GM18909 (cell line): ENCODE measurements around the gene PRL.
A peak's percentile ranks its signal among the peaks of the same experiment; 100 is the strongest.

ENCODE experiments used
- ATAC-seq: cut with Tn5 transposase; IDR thresholded peaks from one replicate; pipeline ENCODE4 v1.9.1; 2021; ENCODE audit warnings: mild to moderate bottlenecking; ENCODE audit not compliant: unreplicated experiment, poor library complexity

The PRL gene

DNA sequence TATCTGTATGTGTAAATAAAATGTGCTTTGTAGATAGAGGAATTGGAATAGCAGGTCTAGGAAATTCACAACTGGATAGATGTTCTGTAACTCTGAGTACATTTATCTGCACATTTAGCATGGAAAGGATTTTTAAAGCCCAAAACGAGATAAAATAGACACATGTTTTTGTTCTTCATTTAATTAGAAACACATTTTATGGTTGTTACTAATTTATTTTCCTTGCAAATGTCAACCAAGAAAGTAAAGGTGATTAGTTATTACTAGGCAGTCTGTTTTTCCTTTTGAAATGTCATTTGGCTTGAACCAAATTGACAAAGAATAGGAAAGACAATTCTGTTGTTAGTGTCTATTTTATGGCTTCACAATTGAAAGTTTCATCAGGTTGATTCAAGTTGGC, 769 bp downstream of the PRL start:
- ATAC-seq, result no peak

DNA sequence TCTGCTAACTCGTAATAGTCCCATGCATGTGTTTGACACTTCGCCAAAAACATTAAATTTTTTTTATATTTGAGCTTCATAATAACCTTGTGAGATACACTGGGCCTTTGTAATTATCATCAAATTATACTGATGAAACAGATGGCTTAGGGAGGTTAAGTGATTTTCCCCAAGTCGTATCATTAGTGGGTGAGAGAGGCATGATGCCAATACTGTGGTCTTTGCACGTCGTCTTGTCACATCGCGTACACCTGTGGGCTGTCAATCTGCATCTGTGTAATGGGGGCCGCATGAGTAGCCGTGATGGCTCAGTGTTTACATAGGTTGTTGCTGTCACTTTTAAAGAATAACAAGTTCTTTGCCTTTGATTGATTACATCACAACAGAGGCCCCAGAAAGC, 1.7 kb downstream of the PRL start:
- ATAC-seq, result no peak

DNA sequence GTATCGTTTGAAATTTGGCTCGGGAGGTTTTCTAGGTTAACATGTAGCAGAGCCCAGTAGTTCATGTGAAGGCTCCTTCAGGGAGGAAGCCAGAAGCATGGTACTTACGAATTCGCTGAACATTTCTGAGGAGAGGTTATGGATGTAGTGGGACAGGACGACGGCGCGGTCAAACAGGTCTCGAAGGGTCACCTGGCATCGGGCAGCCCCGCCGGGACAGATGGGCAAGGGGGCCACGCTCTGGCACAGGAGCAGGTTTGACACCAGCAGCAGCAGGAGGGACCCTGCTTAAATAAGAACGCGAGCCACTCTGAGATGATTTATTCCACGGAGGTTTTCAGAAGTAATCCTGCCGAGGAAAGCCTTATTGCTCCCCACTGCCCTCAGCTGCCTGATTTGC, 2.5 kb downstream of the PRL start:
- ATAC-seq, result no peak

DNA sequence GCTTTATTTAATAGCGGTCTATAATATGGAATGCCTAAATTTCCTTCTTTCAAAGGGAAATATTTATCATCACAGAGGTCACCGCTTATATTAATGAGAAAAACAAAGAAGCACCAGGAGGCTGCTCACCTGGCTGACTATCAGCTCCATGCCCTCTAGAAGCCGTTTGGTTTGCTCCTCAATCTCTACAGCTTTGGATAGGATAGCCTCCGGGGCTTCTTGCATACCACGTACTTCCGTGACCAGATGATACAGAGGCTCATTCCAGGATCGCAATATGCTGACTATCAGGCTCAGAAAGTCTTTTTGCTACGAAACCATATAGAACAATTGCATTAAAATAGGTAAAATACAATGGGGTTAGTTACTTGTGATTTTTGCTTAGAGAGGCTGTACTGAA, 6.8 kb downstream of the PRL start:
- ATAC-seq, result no peak

DNA sequence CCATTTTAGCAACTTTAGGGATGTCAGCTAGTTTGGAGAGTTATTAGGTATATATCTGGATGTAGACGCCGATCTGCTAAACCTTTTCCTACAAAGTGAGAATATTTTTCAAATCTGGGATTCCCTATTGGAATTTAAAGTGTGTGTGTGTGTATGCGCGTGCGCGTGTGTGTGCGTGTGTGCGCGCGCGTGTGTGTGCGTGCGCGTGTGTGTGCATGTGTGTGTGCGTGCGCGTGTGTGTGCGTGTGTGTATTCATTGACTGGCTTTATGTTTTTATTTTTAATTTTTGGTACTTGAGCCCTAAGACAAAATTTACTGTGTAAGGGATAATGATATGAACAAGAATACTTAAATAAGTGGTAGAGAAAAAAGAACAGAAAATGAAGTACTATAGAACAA, 8.1 kb downstream of the PRL start:
- ATAC-seq, result no peak

DNA sequence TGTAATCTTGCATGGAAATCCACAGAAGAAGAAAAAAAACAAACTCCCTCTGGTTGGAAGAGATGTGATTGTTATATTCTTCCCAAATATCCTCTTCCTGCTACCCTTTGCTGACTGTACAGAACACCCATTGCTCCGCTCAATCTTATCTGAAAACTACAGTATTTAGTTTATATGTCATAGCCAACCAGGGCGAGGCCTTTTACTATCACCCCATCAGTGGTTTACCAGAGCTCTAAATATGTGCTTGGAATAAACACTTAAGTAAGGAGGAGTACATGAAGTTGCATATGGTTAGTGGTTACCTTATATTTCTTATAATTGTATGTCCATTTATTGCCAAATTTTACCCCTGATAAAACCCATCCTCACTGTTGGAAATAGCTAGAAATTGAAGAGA, 12.2 kb downstream of the PRL start:
- ATAC-seq, result no peak

DNA sequence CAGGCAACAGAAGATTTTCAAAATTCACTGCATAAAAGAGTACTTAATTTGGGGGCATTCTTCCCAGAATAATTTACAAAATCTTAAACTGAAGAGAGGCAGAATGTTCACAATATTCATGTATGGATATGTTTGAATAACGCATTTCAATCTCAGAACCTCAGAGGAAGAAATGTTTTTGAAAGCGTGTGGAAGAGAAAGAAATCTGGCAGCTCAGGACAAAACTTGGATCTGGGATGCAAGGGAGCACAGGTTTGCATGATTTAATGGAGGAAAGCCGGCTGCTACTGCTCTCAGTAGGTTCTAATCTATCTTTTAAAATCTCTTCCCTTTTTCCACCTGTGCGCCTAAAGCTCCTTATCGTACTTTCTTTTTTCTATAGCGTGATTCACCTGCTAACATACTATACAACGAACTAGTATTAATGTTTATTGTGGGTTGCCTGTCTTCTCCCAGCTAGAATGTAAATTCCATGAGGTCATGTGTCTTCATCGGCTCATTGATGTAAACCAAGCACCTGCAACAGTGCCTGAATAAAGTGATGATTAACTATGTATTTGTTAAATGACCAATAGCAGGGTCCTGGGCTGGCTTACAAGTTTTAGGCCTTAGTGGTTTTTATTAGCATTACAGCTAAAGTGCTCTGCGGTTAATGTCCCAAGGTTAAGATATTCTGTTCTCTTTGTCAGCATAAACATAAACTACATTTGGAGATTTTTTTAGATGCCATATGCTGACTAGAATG, 15.3 kb downstream of the PRL start:
- ATAC-seq, result no peak

DNA sequence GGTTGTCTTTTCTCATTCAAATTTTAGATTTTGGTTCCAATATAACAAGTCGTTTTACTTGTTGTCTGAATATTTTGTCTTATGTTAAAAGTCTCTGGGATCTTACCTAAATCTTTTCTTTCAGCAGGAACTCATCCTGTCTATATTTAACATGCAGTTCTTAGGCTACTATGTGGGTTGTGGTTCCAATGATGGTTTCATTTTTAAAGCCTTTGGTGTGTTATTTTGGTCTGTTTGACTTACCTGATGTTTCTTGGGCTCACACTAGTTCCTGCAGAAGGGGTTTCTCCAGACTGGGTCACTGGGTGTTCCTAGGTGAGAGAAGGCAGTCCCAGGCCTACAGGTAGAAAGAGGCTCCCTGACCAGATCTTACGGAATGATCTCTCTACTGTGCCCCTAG, 17.4 kb downstream of the PRL start:
- ATAC-seq, result no peak

DNA sequence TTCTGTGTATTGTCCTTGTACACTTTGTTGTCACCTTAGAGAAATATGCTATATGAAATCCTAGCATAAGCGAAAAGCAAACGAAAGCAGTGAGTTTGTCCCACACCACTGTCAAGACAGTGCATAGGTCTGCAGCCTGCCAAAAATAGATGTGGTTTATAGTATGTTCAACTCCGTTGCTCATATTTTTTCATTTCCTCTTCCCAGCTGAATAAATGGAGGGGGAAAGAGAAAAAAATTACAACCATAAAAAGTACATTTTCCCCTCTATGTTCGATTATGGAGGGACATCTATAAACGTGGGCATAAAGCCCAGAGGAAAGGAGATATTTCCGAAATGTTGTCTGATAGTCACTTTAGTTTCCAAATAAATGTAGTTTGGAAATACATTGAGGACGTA, 25.8 kb downstream of the PRL start:
- peak; percentile 91 for ATAC-seq

DNA sequence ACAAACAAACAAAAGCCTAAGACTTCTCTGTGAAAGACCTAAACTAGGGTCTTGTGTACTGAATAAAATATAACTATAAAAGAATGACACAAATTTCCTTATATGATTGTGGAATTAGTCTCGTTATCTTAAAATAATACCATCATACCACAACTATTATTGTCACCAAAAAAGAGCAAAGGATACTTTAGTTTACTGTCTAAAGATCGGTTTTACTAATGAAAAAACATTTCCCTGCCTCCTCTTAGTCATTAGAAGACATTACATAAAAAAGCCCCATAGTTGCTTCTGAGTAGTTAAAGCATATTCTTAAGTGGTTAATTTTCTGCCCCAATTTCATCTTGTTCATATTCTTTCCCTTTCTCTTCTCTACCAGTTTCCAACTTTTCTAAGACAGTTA, 33.1 kb downstream of the PRL start:
- no peak for ATAC-seq

DNA sequence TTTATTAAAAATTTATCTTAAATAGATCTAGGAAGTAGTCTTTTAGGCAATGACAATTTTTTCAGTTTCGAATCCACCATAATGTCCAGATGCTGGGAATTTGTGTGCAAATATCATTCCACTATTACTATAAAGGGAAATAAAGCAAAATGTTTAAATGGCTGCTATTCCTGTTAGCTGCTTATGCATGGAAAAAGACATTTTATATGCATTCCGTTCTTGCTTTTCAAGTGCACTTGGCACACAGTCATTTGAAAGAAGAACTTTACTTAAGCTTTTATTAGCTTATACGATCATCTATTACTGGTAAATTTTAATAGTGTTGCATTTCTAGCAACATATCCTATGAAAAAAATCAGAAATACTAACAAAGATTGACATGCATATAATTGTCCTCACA, 42.0 kb downstream of the PRL start:
- ATAC-seq, result no peak

DNA sequence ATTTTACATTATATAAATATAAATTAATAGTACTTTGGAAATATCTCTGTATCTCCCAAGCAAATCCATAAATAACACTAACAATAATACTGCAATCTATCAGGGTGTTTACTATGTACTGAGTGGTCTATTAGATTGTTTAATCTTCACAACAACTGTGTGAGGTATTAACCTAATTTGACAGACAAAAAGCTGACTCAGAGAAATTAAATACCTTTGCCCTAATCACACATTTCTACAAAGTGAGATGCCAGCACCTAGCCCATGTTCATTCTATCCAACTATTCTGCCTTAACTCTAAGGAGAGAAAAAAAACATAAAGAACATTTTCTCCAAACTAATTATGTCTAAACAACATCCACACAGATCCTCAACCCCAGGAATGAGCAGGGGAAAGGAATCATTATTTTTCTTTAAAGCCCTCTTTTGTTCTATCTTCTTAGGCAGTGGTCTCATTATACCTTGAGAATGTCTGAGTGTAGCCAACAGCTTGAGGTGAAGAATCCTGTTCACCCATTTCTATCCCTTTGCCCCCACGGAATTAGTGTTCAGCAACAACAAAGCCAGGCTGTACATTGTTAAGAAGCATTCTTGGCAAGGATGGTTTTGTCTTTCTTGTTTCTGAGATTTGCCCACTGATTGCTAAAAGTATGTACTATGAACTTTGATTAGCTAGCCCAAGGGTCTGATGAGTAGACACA, 42.7 kb downstream of the PRL start:
- no peak for ATAC-seq

DNA sequence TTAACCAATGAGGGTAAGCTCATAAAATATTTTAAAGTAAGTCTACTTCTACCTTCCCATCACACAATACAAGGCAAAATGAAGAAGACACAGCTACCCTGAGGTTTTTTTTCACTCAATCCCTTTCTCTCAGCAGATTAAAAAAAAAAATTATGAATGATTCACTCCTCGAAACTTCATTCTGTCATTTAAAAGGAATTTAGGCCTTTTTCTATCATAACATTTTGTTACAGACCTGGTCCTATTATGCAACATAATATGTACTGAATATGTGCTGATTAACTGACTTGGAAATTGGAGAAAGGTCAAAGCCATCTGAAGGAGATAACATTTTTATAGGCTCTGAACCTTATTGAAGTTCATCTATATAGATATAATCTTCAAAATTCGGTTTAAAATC, 45.5 kb downstream of the PRL start:
- ATAC-seq, result no peak

DNA sequence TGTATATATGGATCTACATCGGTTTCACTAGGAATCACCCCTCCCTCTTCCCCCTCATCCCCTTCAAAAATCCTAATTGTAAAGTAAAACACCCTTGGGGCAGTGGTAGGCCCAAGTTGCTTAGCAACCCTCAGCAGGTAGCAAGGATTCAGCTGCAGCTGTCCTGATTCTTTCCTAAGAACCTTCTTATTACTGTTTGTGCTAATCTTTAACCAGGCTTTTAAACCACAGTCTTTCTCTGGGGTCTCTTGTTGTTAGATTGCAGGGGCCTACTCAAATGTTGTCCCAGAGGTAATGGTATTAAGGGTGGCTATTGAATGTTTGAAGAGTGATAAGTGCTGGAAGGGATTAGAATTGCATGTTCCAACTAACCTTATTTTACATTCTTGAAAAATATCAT, 46.4 kb downstream of the PRL start:
- ATAC-seq, result no peak

DNA sequence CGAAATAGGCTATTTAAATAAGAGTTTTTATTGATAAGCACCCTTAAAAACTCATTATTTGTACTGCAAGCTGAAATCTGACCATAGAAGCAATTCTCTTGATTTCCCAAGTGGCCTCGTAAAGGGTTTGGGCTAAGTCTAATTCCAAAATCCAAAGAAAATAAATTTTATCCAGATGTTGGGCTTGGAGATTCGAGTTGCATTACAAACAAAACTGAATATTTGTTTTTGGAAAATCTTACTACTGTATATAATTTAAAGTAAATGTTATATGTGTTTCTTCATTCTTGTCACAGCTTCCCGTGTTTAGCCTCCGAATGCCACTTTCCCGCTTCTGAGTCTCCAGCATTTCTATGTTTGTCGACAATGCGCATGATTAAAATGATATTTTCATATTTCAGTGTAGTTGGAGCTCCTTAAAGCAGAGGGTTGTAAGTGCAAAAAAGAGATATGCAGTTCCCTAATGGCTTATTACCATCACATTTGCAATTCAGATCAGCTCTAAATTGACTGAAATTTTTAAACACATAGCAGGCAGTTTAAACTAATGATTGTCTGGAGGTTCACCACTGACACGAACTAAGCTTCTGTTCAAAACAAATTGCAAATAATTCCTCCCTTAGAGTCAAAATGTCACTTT, 47.0 kb downstream of the PRL start:
- no peak for ATAC-seq

DNA sequence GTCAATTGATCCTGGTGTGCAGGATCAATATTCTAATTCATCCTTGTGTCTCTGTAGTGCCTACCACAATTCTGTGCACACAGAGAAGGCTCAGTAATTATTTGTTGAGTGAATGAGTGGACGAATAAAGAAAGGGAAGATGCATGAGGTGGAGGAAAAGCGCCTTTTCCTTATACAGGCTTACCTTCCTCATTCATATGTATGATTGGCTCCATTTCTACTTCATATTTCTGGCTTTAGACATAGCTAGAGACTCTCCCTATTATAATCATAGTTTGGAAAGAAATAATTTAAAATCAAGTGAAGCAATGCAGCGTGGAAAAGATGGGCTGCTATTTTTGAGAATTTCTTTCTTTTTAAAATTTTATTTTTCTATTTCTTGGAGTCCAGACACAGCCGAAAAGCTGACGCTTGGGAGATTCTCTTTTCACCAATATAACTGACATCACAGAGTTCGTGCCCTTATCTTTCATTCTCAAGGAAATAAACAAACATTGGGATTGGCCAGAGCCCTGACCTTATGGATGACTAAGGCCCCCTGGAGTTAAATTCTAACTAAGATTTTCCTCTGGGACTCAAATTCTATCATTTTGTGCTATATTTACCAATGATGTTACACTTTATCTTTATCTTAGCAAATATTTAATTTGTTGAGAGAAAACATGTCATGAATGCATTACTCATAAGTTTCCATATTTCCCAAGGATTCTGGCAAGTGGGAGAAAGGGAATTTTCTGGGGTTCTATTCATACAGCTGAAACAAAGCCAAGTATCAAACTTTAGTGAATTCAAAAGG, 48.1 kb downstream of the PRL start:
- ATAC-seq, result no peak

DNA sequence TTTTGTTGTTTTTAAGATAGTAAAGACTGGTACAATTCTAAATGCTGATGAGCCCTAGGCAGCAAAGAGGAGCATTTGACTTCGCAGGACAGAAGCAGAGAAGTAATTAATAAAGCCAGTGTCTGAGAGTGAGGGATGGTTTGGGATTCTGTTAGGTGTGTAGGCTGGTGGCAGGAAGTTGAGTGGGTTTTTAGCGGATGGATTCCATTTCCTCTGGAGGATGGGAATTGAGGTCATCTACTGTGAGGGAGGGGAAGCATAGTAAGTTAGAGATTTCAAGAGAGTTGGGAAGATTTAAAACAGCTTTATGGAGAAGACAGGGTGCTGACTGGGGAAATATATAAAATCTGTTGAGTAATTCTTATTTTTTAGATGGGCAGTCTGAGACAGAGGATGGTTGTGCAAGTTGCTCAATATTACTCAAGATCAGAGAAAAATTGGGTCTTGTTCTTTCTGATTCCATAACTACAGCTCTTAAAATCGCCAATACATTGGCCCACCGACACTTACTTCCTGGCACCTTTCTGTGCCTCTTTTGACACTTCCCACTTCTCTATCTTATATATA, 48.8 kb downstream of the PRL start:
- ATAC-seq, result no peak

DNA sequence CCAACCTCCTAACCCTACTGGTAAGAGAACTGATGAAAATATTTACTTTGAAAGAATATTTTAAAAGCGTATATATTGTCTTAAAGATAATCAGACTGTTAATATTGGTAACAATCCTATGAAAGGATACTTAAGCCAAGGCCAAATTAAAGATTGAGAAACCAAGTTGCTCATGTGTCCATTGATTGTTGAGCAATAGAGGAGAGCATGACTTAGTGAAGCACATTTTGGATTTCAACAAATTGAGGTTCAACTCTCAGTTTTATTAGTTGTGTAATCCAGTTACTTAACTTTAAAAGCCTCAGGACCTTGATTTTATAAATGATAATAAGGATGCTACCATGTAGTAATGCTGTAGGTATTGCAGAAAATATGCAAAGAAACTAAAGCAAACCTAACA, 56.8 kb downstream of the PRL start:
- no peak for ATAC-seq

DNA sequence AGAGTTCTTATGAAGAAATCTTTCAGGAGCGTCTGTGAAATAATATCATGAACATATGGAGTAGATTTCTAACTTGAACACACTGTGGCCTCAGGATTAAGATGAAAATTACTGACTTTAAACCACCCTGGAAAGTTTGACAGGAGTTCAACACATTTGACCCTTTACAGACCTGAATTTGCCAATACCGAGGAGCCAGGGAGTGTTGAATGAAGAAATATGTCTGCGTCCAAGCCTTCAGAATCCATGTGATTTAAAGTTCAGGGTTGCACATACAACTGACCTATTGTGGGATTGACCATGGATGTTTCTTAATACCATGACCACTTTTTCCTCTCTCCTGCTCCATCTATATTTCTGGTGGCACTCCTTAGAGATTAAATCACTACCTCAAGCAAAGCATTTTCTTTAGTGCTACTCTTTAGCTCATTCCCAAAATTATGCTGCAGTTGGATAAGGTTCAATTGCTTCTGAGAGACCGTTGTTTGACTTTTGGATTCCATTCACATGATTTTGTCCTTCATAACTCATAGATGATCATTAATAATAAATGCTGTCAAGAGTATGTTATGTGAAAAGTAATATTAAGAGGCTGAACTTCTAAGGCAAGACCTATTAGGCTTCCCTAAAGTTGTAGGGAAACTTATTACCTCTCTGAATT, 57.4 kb downstream of the PRL start:
- ATAC-seq, result no peak

DNA sequence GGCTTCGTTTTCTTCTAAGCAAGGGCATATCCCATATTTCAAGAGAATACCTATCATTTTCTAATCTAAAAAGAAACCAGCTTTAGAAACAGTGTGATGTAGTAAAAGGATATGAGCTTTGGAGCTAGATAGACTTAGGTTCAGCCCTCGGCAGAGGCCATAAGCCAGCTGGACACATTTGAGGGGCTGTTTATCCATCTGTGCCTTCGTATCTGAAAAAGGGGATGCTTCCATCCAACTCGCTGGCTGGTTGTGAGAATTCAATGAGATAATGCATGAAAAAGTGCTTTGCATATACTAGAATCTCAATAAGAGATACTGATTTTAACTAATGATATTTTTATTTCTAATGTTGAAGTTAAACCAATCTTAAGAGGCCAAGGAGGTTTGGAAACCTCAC, 58.0 kb downstream of the PRL start:
- ATAC-seq, result no peak
